ENCODE measurements around the gene RAMACL. TPM values are rescaled to one million over a fixed set of nuclear protein-coding genes. Genes with fewer than 3 reads are reported as not detected.

The RAMACL gene
- total and polyA plus RNA-seq, 2 of the 13 experiments (the other 11 are each of a cell fraction or from before 2014, with no cell fraction given), result 0.09 to 0.29 TPM

DNA sequence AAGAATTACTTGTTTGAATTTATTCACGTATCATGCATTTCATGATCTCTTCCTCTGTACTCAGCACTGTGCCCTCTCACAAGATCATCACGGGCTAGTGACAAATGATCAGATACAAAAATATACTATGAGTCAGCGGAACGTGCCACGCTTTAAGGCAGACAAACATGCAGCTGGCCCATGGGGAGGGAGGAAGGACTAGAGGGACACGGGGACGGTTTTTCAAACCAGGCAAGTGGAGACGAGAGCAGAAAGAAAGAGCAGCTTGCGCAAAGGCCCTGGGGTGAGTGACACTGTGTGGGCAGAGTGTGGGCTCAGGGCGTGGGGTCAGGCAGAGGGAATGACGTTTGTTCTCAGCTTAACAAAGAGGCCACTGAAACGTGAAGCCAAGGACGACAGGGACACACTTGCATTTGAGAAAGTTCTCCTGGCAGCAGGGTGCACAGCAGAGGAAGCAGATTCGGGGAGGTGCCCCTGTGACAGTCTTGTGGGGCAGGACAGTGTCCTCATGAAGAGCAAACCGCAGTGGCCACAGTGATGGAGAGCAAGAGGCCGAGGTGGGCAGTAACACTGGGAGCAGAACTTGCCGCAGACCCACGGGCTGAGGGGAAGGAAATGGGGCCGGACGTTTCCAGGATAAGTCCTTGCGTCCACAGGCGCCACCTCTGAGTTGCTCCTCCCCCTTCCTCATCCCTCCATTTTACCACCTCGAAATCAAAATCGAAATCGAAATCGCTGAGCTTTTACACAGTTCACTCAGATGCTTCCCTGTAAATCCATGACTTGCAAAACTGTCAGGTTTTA lies 47.5 kb upstream of the RAMACL start (continued):
- TF ChIP-seq, protein P1, sequence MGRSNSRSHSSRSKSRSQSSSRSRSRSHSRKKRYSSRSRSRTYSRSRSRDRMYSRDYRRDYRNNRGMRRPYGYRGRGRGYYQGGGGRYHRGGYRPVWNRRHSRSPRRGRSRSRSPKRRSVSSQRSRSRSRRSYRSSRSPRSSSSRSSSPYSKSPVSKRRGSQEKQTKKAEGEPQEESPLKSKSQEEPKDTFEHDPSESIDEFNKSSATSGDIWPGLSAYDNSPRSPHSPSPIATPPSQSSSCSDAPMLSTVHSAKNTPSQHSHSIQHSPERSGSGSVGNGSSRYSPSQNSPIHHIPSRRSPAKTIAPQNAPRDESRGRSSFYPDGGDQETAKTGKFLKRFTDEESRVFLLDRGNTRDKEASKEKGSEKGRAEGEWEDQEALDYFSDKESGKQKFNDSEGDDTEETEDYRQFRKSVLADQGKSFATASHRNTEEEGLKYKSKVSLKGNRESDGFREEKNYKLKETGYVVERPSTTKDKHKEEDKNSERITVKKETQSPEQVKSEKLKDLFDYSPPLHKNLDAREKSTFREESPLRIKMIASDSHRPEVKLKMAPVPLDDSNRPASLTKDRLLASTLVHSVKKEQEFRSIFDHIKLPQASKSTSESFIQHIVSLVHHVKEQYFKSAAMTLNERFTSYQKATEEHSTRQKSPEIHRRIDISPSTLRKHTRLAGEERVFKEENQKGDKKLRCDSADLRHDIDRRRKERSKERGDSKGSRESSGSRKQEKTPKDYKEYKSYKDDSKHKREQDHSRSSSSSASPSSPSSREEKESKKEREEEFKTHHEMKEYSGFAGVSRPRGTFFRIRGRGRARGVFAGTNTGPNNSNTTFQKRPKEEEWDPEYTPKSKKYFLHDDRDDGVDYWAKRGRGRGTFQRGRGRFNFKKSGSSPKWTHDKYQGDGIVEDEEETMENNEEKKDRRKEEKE (IDR thresholded peaks at IDR 0.05), result no peak
- TF ChIP-seq, protein P2, sequence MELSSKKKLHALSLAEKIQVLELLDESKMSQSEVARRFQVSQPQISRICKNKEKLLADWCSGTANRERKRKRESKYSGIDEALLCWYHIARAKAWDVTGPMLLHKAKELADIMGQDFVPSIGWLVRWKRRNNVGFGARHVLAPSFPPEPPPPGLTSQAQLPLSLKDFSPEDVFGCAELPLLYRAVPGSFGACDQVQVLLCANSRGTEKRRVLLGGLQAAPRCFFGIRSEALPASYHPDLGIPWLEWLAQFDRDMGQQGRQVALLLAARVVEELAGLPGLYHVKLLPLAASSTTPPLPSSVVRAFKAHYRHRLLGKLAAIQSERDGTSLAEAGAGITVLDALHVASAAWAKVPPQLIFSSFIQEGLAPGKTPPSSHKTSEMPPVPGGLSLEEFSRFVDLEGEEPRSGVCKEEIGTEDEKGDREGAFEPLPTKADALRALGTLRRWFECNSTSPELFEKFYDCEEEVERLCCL (CRISPR knock-in tag; IDR thresholded peaks at IDR 0.05; ENCODE audit: borderline replicate concordance), result no peak
- TF ChIP-seq ZNF674 (CRISPR knock-in tag; IDR thresholded peaks at IDR 0.05; ENCODE audit: low read depth) (no peak), BHLHE40 (IDR thresholded peaks at IDR 0.05; ENCODE audit: low read length) (peak; percentile 54; the same call in 1 of the 2 replicates)
- TF ChIP-seq, protein P3, sequence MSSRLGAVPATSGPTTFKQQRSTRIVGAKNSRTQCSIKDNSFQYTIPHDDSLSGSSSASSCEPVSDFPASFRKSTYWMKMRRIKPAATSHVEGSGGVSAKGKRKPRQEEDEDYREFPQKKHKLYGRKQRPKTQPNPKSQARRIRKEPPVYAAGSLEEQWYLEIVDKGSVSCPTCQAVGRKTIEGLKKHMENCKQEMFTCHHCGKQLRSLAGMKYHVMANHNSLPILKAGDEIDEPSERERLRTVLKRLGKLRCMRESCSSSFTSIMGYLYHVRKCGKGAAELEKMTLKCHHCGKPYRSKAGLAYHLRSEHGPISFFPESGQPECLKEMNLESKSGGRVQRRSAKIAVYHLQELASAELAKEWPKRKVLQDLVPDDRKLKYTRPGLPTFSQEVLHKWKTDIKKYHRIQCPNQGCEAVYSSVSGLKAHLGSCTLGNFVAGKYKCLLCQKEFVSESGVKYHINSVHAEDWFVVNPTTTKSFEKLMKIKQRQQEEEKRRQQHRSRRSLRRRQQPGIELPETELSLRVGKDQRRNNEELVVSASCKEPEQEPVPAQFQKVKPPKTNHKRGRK (CRISPR knock-in tag; IDR thresholded peaks at IDR 0.05), result no peak

DNA sequence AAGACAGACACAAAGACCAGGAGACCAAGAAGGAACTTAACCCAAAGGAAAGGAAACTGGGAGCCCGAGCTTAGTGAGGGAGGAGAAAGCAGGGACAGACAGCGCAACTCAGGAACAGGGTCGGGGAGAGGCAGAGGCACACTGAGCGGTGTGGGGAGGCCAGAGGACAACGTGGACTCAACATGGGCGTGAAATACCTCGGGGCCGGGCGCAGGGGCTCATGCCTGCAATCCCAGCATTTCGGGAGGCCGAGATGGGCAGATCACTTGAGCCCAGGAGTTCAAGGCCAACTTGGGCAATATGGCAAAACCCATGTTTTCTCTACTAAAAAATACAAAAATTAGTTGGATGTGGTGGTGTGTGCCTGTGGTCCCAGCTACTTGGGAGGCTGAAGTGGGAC lies 46.3 kb upstream of the RAMACL start:
- Histone ChIP-seq H3K79me2 (ENCODE audit: insufficient read depth, low read length) (no peaks in the 10 kb centered on the region), H3K9me3 (ENCODE audit: low read length) (no peaks in the 10 kb centered on the region), H4K20me1 (ENCODE audit: insufficient read depth, low read length) (no peaks in the 10 kb centered on the region; the same call in 1 of the 2 replicates), H3K4me1 (ENCODE audit: insufficient read depth, low read length) (peaks cover 8% of the 10 kb centered on the region), H3K27me3 (ENCODE audit: control insufficient read depth in 1 of 2, insufficient read depth in 2 of 2, low read length in 2 of 2) (peaks cover 16 to 92% of the 10 kb centered on the region in 2 experiments), H3K4me2 (ENCODE audit: low read depth, low read length) (no peak overlapping the region), H3K27ac (ENCODE audit: extremely low read length, insufficient read depth, low read length) (no peak overlapping the region), H3K36me3 (replicated peaks in 1 of 2; ENCODE audit: control insufficient read depth in 1 of 2, insufficient read depth in 2 of 2, low read length in 2 of 2) (no peaks in the 10 kb centered on the region), H3K4me3 (replicated peaks in 1 of 3; ENCODE audit: insufficient read depth in 1 of 3, low read depth in 2 of 3, low read length in 3 of 3) (no peak overlapping the region), H3K9ac (ENCODE audit: insufficient read depth, low read depth, low read length) (no peak overlapping the region), H2AFZ (ENCODE audit: low read length) (no peak overlapping the region)
- BruUV-seq (replicated peaks), result no TSS peak
- DNase-seq (ENCODE audit: low spot score) (no peak), FAIRE-seq (no peak), ATAC-seq (no peak)
- WGBS (ENCODE audit: low lambda C conversion rate), result 17% methylated on average over 11 of the region's 11 CpGs
- in situ Hi-C loops (cut with HindIII; ENCODE audit: extremely low pct_ligation_motif_present, low pct_unique_long_range_greater_than_20kb), result no loop called here
- CTCF ChIA-PET (ENCODE audit: low intra/inter-chr PET ratio, low total read pairs), result no interaction called here
- intact Hi-C loops (cut with micrococcal nuclease; ENCODE audit: unreplicated experiment), result no loop called here
- POLR2A ChIA-PET, result no interaction called here
- TF ChIP-seq FOXJ3 (CRISPR knock-in tag; IDR thresholded peaks at IDR 0.05; ENCODE audit: borderline replicate concordance) (no peak), REPIN1 (CRISPR knock-in tag; IDR thresholded peaks at IDR 0.05; ENCODE audit: borderline replicate concordance, low read depth) (no peak), RFX3 (CRISPR knock-in tag; IDR thresholded peaks at IDR 0.05) (no peak), ZNF709 (CRISPR knock-in tag; IDR thresholded peaks at IDR 0.05) (no peak), MIER2 (CRISPR knock-in tag; IDR thresholded peaks at IDR 0.05) (no peak)
- TF ChIP-seq, protein P4, sequence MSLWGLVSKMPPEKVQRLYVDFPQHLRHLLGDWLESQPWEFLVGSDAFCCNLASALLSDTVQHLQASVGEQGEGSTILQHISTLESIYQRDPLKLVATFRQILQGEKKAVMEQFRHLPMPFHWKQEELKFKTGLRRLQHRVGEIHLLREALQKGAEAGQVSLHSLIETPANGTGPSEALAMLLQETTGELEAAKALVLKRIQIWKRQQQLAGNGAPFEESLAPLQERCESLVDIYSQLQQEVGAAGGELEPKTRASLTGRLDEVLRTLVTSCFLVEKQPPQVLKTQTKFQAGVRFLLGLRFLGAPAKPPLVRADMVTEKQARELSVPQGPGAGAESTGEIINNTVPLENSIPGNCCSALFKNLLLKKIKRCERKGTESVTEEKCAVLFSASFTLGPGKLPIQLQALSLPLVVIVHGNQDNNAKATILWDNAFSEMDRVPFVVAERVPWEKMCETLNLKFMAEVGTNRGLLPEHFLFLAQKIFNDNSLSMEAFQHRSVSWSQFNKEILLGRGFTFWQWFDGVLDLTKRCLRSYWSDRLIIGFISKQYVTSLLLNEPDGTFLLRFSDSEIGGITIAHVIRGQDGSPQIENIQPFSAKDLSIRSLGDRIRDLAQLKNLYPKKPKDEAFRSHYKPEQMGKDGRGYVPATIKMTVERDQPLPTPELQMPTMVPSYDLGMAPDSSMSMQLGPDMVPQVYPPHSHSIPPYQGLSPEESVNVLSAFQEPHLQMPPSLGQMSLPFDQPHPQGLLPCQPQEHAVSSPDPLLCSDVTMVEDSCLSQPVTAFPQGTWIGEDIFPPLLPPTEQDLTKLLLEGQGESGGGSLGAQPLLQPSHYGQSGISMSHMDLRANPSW (CRISPR knock-in tag; IDR thresholded peaks at IDR 0.05; ENCODE audit: borderline replicate concordance), result no peak

Data from HepG2 (cell line).